GM18498 (cell line): ENCODE results near the gene INTS6.

Experiments used
- ATAC-seq: cut with Tn5 transposase; IDR thresholded peaks from one replicate; pipeline ENCODE4 v1.9.1; 2021; ENCODE audit warnings: mild to moderate bottlenecking, moderate library complexity; ENCODE audit not compliant: unreplicated experiment

The INTS6 gene, protein sequence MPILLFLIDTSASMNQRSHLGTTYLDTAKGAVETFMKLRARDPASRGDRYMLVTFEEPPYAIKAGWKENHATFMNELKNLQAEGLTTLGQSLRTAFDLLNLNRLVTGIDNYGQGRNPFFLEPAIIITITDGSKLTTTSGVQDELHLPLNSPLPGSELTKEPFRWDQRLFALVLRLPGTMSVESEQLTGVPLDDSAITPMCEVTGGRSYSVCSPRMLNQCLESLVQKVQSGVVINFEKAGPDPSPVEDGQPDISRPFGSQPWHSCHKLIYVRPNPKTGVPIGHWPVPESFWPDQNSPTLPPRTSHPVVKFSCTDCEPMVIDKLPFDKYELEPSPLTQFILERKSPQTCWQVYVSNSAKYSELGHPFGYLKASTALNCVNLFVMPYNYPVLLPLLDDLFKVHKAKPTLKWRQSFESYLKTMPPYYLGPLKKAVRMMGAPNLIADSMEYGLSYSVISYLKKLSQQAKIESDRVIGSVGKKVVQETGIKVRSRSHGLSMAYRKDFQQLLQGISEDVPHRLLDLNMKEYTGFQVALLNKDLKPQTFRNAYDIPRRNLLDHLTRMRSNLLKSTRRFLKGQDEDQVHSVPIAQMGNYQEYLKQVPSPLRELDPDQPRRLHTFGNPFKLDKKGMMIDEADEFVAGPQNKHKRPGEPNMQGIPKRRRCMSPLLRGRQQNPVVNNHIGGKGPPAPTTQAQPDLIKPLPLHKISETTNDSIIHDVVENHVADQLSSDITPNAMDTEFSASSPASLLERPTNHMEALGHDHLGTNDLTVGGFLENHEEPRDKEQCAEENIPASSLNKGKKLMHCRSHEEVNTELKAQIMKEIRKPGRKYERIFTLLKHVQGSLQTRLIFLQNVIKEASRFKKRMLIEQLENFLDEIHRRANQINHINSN

DNA sequence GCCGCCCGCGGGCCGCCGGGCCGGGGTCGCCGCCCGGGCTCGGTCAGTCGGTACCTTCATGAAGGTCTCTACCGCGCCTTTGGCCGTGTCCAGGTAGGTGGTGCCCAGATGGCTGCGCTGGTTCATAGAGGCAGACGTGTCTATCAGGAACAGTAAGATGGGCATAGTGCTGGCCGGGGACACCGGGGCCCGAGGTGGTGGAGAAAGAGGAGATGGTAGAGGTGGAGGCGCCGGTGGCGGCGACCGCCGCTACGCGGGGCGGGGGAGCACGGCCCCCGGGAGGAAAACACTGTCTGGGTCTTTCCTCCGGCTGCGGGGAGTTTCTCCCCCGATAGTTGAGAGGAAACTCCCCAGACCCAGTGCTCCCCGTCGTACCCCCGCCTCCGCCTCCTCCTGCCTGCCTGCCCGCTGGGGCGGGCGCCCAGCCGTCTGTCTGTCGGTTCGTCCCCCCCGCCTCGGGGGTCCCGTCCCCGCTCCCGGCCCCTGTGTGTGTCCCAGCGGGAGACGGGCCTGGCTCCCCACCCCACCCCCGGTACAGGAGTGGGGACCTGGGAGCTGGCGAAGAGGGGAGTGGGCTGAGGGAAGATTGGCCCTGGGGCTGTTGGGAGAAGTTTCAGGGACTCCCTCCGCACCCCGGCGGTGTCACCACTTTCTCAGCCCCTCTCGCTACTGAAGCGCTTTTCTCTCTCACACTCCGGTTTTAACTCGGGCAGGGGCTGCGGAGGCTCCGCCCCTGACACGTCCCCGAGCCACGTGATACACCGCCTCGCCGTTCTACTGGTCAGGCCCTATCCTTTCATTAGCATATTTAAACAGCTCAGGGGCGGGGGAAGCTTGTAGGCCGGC lies at the start of gene INTS6:
Gene INTS6, minus strand, starts transcription at position 676 of the 846 bp plus-strand sequence. Its CDS starts 511 bp downstream, at position 165.
- peak; percentile 70 for ATAC-seq

- peak; percentile 88 for ATAC-seq
Measured at GRCh38 chr13:51502153-51502651, 49.4 kb upstream of the INTS6 start.

GRCh38 chr13:51501592-51502152 lies 48.8 kb upstream of the INTS6 start:
- peak; percentile 17 for ATAC-seq

GRCh38 chr13:51501096-51501495 lies 48.3 kb upstream of the INTS6 start:
- no peak for ATAC-seq

GRCh38 chr13:51500687-51501086 lies 47.9 kb upstream of the INTS6 start:
- no peak for ATAC-seq

- ATAC-seq = no peak
Measured at GRCh38 chr13:51499841-51500240, 47.0 kb upstream of the INTS6 start.

DNA sequence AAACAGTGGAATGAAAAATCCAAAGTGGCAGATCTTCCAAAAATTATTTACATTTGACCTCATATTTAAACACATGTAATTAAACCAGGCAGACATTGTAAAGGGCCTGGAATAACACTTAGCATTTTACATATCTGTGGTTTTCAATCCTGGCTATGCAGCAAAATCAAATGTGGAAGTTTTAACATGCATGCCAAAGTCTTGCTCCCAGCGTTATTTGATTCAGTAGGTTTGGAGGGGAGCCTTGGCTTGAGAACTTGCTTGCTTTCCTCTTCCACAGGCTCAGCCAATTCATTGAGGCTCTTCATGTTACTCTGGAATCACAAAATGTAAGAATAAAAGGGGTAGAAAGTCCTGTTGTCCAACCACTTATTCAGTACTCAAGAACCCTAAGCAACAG lies 42.5 kb upstream of the INTS6 start:
- ATAC-seq = no peak

- no peak for ATAC-seq
Measured at GRCh38 chr13:51494156-51494555, 41.3 kb upstream of the INTS6 start.

GRCh38 chr13:51488212-51488611 lies 35.4 kb upstream of the INTS6 start:
- ATAC-seq = no peak

- no peak for ATAC-seq
Measured at GRCh38 chr13:51481656-51482055, 28.8 kb upstream of the INTS6 start.

- no peak for ATAC-seq
Measured at GRCh38 chr13:51479199-51479523, 26.3 kb upstream of the INTS6 start.

GRCh38 chr13:51478418-51479198 lies 25.8 kb upstream of the INTS6 start:
- ATAC-seq = no peak

DNA sequence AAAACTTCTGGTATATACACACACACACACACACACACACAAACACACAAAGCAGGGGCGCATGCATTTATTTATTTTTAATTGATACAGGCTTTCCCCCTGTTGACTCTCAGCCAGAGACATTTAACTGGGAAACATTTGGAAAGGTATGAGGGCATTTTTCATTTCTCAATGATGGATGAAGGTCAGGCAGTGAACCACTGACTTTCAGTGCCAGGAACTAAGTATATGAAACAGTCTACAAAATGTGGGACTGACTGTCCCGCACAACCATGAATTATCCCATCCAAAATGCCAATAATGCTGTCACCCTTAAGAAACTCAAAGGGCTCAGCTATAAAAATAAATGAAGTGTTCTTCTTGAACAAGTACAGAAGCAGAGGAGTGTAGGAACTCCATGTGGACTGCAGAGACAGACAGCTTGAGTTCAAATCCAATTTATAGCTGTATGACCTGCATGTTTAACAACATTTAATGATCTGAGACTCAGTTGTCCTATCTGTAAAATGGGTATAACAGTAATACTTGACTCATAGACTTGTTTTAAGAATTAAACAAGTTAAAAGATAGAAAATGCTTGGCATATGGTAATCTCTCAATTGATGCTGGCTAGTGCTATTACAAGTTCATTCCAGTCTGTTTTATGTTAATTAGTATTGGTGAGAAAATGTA lies 25.0 kb upstream of the INTS6 start:
- no peak for ATAC-seq

GRCh38 chr13:51477149-51477548 lies 24.3 kb upstream of the INTS6 start:
- ATAC-seq = no peak

GRCh38 chr13:51475727-51476501 lies 23.1 kb upstream of the INTS6 start:
- no peak for ATAC-seq

DNA sequence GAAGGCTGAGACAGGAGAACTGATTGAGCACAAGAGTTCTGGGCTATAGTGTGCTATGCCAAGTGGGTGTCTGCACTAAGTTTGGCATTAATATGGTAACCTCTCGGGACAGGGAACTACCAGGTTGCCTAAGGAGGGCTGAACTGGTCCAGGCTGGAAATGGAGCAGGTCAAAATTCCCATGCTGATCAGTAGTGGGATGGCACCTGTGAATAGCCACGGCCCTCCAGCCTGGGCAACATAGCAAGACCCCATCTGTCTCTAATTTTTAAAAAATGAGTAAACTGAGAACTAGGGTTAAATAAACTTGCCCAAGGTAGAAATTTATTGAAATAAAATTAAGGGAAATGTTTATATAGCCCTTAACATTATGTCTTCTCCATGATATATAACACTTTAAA lies 17.0 kb upstream of the INTS6 start:
- no peak for ATAC-seq

- no peak for ATAC-seq
Measured at GRCh38 chr13:51467730-51468129, 14.9 kb upstream of the INTS6 start.

- ATAC-seq = no peak
Measured at GRCh38 chr13:51465124-51465523, 12.3 kb upstream of the INTS6 start.
